T follicular helper cell (primary cell): ENCODE measurements around the gene KCNMA1.

Experiments
- DNase-seq: peaks from one replicate; pipeline ENCODE4 v3.0.0-alpha.2; 2020; ENCODE audit warnings: low read depth

KCNMA1 gene

GRCh38 chr10:77267703-77268675 lies 369.6 kb downstream of the KCNMA1 start:
- no peak for DNase-seq

GRCh38 chr10:77266242-77266641 lies 371.4 kb downstream of the KCNMA1 start:
- DNase-seq: no peak

GRCh38 chr10:77264527-77264926 lies 373.1 kb downstream of the KCNMA1 start:
- DNase-seq: no peak

GRCh38 chr10:77264107-77264506 lies 373.5 kb downstream of the KCNMA1 start:
- DNase-seq: no peak

- no peak for DNase-seq
These were observed 373.9 kb downstream of the KCNMA1 start for GRCh38 chr10:77263700-77264099.

GRCh38 chr10:77261146-77261545 lies 376.5 kb downstream of the KCNMA1 start:
- DNase-seq: no peak

GRCh38 chr10:77259171-77259874 lies 378.3 kb downstream of the KCNMA1 start:
- no peak for DNase-seq

- no peak for DNase-seq
These were observed 381.3 kb downstream of the KCNMA1 start for GRCh38 chr10:77256346-77256745.

GRCh38 chr10:77253556-77254064 lies 384.0 kb downstream of the KCNMA1 start:
- no peak for DNase-seq

GRCh38 chr10:77253147-77253545 lies 384.5 kb downstream of the KCNMA1 start:
- no peak for DNase-seq

- no peak for DNase-seq
These were observed 385.0 kb downstream of the KCNMA1 start for GRCh38 chr10:77252380-77253146.

GRCh38 chr10:77251297-77252013 lies 386.2 kb downstream of the KCNMA1 start:
- no peak for DNase-seq

GRCh38 chr10:77249901-77250459 lies 387.6 kb downstream of the KCNMA1 start:
- no peak for DNase-seq

GRCh38 chr10:77248104-77248790 lies 389.4 kb downstream of the KCNMA1 start:
- DNase-seq: no peak

- DNase-seq: no peak
These were observed 390.3 kb downstream of the KCNMA1 start for GRCh38 chr10:77247031-77247990.

GRCh38 chr10:77245953-77246352 lies 391.7 kb downstream of the KCNMA1 start:
- DNase-seq: no peak

GRCh38 chr10:77244746-77245145 lies 392.9 kb downstream of the KCNMA1 start:
- no peak for DNase-seq

GRCh38 chr10:77244286-77244685 lies 393.3 kb downstream of the KCNMA1 start:
- no peak for DNase-seq

- DNase-seq: no peak
These were observed 396.3 kb downstream of the KCNMA1 start for GRCh38 chr10:77241350-77241725.
